Sigmoid colon (tissue), 4 donors: ENCODE data around the gene PDGFRA.

Experiments
- CTCF ChIP-seq, 4 experiments: fragments of 450-650 bp in 3 of 4; fragments of 200-600 bp in 1 of 4; IDR thresholded peaks; one replicate each; pipeline ENCODE4 v1.5.1; 2016 to 2019; ENCODE audit warnings: antibody characterized with exemption in 4 of 4, mild to moderate bottlenecking in 3 of 4, moderate library complexity in 2 of 4
- POLR2A ChIP-seq, 2 donors: fragments of 450-650 bp; IDR thresholded peaks; one replicate each; pipeline ENCODE4 v1.6.1; 2016; ENCODE audit warnings: antibody characterized with exemption in 2 of 2, mild to moderate bottlenecking in 2 of 2, moderate library complexity in 2 of 2
- POLR2AphosphoS5 ChIP-seq, 4 donors: sonication (generic); formaldehyde crosslinking; IDR thresholded peaks; one replicate each; pipeline ENCODE4 v1.6.1; 2017; ENCODE audit warnings: antibody characterized with exemption in 4 of 4

GRCh38 chr4:54271464-54271863 is 42.4 kb downstream of the PDGFRA start:
- TF ChIP-seq CTCF (IDR thresholded peaks at IDR 0.05) (no peak), POLR2AphosphoS5 (IDR thresholded peaks at IDR 0.05) (no peak), POLR2A (IDR thresholded peaks at IDR 0.05) (no peak)
